ENCODE results near the gene GDI2.

DNA sequence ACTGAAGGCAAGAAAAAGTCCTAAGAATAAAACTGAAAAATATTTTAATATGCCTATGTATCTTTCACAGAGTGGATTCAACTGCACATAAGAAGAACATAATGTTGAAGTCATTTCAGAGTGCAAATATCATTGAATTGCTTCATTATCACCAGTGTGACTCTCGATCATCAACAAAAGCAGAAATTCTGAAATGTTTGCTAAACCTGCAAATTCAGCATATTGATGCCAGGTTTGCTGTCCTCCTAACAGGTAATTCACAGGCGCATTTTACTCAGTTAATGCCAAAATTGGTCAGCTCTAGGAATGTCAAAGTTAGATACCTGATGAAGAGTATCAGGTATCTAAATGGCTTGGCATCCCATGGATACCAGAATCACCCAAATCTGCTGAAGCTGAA, 52.0 kb downstream of the GDI2 start:
- no peak for TF ChIP-seq POLR2A (IDR thresholded peaks at IDR 0.05; ENCODE audit: low read depth, low read length)
- no peak for TF ChIP-seq POLR2AphosphoS5 (IDR thresholded peaks at IDR 0.05; ENCODE audit: low read depth, low read length)
- TF ChIP-seq SPI1 (IDR thresholded peaks at IDR 0.05; ENCODE audit: low read depth, low read length) = no peak
- no peak for TF ChIP-seq TAF1 (IDR thresholded peaks at IDR 0.05; ENCODE audit: low read depth, low read length)
- no peak for TF ChIP-seq POU2F2 (IDR thresholded peaks at IDR 0.05; ENCODE audit: low read depth, low read length)
- TF ChIP-seq PAX5 (IDR thresholded peaks at IDR 0.05; ENCODE audit: insufficient read depth, low read length, severe bottlenecking) = no peak
